Measurements from ENCODE around the gene HMGB2. TPM values are rescaled to one million over a fixed set of nuclear protein-coding genes. Genes with fewer than 3 reads are reported as not detected.

Gene HMGB2
- total RNA-seq, 1 donor, result 30.4 TPM

GRCh38 chr4:173289353-173289727 lies 44.8 kb downstream of the HMGB2 start:
- Histone ChIP-seq H4K20me1 (ENCODE audit: insufficient read depth, low read length) (no peaks in the 10 kb centered on the region), H3K79me2 (ENCODE audit: insufficient read depth, low read length) (no peaks in the 10 kb centered on the region), H3K27me3 (ENCODE audit: insufficient read depth, low read length) (no peaks in the 10 kb centered on the region), H3K36me3 (ENCODE audit: insufficient read depth, low read length) (no peaks in the 10 kb centered on the region), H3K27ac (ENCODE audit: low read depth, low read length) (no peak overlapping the region), H3K9me3 (ENCODE audit: low read depth, low read length) (peaks cover 3% of the 10 kb centered on the region), H3K4me1 (ENCODE audit: insufficient read depth, low read length) (no peaks in the 10 kb centered on the region), H3K4me2 (ENCODE audit: insufficient read depth, low read length) (no peak overlapping the region), H2AFZ (ENCODE audit: low read length) (no peak overlapping the region), H3K4me3 (ENCODE audit: insufficient read depth, low read length) (no peak overlapping the region)
- TF ChIP-seq CTCF (IDR thresholded peaks at IDR 0.05; ENCODE audit: extremely low read depth, low read depth, low read length), result no peak
- DNase-seq (ENCODE audit: insufficient read length, low spot score, missing footprints), result no peak

GRCh38 chr4:173288698-173289352 lies 45.3 kb downstream of the HMGB2 start:
- H3K27ac ChIP-seq (ENCODE audit: low read depth, low read length), result no peak overlapping the region
- no peaks in the 10 kb centered on the region for H4K20me1 ChIP-seq (ENCODE audit: insufficient read depth, low read length)
- H2AFZ ChIP-seq (ENCODE audit: low read length), result no peak overlapping the region
- no peak for DNase-seq (ENCODE audit: insufficient read length, low spot score, missing footprints)
- H3K79me2 ChIP-seq (ENCODE audit: insufficient read depth, low read length), result no peaks in the 10 kb centered on the region
- TF ChIP-seq CTCF (IDR thresholded peaks at IDR 0.05; ENCODE audit: extremely low read depth, low read depth, low read length), result no peak
- H3K9me3 ChIP-seq (ENCODE audit: low read depth, low read length), result peaks cover 3% of the 10 kb centered on the region
- H3K4me3 ChIP-seq (ENCODE audit: insufficient read depth, low read length), result no peak overlapping the region
- H3K27me3 ChIP-seq (ENCODE audit: insufficient read depth, low read length), result no peaks in the 10 kb centered on the region
- H3K4me1 ChIP-seq (ENCODE audit: insufficient read depth, low read length), result no peaks in the 10 kb centered on the region
- no peak overlapping the region for H3K4me2 ChIP-seq (ENCODE audit: insufficient read depth, low read length)
- no peaks in the 10 kb centered on the region for H3K36me3 ChIP-seq (ENCODE audit: insufficient read depth, low read length)

- Histone ChIP-seq H3K4me2 (ENCODE audit: insufficient read depth, low read length) (no peak overlapping the region), H4K20me1 (ENCODE audit: insufficient read depth, low read length) (no peaks in the 10 kb centered on the region), H3K27me3 (ENCODE audit: insufficient read depth, low read length) (no peaks in the 10 kb centered on the region), H2AFZ (ENCODE audit: low read length) (no peak overlapping the region), H3K9me3 (ENCODE audit: low read depth, low read length) (peaks cover 3% of the 10 kb centered on the region), H3K36me3 (ENCODE audit: insufficient read depth, low read length) (no peaks in the 10 kb centered on the region), H3K79me2 (ENCODE audit: insufficient read depth, low read length) (no peaks in the 10 kb centered on the region), H3K4me1 (ENCODE audit: insufficient read depth, low read length) (no peaks in the 10 kb centered on the region), H3K4me3 (ENCODE audit: insufficient read depth, low read length) (no peak overlapping the region), H3K27ac (ENCODE audit: low read depth, low read length) (no peak overlapping the region)
- TF ChIP-seq CTCF (IDR thresholded peaks at IDR 0.05; ENCODE audit: extremely low read depth, low read depth, low read length), result peak; percentile 56
- peak; percentile 53 for DNase-seq (ENCODE audit: insufficient read length, low spot score, missing footprints)
Observed at GRCh38 chr4:173288296-173288695, 45.9 kb downstream of the HMGB2 start.

- no peak overlapping the region for H3K4me3 ChIP-seq (ENCODE audit: insufficient read depth, low read length)
- H4K20me1 ChIP-seq (ENCODE audit: insufficient read depth, low read length), result no peaks in the 10 kb centered on the region
- H3K27me3 ChIP-seq (ENCODE audit: insufficient read depth, low read length), result no peaks in the 10 kb centered on the region
- H2AFZ ChIP-seq (ENCODE audit: low read length), result no peak overlapping the region
- no peaks in the 10 kb centered on the region for H3K36me3 ChIP-seq (ENCODE audit: insufficient read depth, low read length)
- no peak for TF ChIP-seq CTCF (IDR thresholded peaks at IDR 0.05; ENCODE audit: extremely low read depth, low read depth, low read length)
- peaks cover 3% of the 10 kb centered on the region for H3K9me3 ChIP-seq (ENCODE audit: low read depth, low read length)
- DNase-seq (ENCODE audit: insufficient read length, low spot score, missing footprints), result peak; percentile 6
- H3K27ac ChIP-seq (ENCODE audit: low read depth, low read length), result no peak overlapping the region
- H3K4me2 ChIP-seq (ENCODE audit: insufficient read depth, low read length), result no peak overlapping the region
- H3K79me2 ChIP-seq (ENCODE audit: insufficient read depth, low read length), result no peaks in the 10 kb centered on the region
- H3K4me1 ChIP-seq (ENCODE audit: insufficient read depth, low read length), result no peaks in the 10 kb centered on the region
Observed at GRCh38 chr4:173287486-173287885, 46.7 kb downstream of the HMGB2 start.

Data from osteoblast (primary cell).